GM18519 (cell line): ENCODE data around the gene RNF13.
"Not testable (repeated sequence)": the region's sequence is repeated elsewhere in the genome, so short reads cannot be mapped to it uniquely, and the experiment has no call there.

Source experiments
- ATAC-seq: cut with Tn5 transposase; IDR thresholded peaks from one replicate; pipeline ENCODE4 v1.9.1; 2021; ENCODE audit warnings: mild to moderate bottlenecking, moderate library complexity; ENCODE audit not compliant: unreplicated experiment, low FRiP score

The RNF13 gene

GRCh38 chr3:149981979-149982378, 169.0 kb downstream of the RNF13 start:
- not testable (repeated sequence) for ATAC-seq

DNA sequence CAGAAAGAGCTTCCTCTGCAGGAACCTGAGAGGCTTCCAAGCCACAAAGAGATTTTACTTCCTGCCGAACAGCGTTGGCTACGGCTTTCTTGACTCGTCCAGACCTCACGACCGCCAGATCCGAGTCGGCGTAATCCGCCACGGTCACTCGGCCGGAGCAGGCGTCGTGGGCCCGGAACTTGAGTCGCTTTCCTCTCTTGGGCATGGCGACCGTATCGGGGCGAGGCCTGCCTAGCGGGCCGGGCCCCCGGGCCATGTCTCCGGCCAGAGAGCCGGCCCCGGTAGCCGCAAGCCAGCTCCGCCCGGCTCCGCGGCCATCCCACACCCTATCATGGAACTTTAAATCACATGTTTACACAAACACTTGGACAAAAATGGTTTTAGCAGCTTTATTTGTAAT, 170.0 kb downstream of the RNF13 start:
- not testable (repeated sequence) for ATAC-seq

DNA sequence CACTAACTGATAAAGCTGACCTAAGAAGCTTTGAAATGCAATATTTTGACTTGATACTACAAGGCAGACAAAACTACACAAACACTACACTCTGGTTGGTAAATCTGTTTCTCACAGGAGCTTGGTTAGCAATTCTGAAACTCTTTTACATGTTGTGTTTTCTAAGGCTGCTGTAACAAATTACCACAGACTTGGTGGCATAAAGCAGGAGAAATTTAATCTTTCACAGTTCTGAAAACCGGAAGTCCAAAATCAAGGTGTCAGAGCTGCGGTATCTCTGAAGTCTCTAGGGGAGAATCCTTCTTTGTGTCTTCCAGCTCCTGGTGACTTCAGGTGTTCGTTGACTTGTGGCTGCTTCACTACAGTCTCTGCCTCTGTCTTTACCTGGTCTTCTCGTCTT, 170.6 kb downstream of the RNF13 start:
- no peak for ATAC-seq

DNA sequence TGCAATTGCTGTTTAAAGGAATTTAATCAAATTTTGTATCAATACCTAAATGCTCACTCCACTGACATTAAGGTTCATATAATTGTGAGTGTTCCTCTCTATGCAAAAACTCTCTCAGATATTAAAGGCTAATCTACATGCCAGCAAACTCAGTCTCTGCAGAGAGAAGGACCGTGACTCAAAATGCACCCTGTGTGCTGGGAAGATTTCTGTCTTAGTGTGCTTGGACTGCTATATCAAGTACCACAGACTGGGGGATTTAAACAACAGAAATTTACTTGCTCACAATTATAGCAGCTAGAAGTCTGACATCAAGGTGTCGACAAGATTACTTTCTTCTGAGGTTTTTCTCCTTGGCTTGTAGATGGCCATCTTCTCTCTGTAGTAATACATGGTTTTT, 176.3 kb downstream of the RNF13 start:
- ATAC-seq = no peak

GRCh38 chr3:149990423-149990948, 177.5 kb downstream of the RNF13 start:
- no peak for ATAC-seq

DNA sequence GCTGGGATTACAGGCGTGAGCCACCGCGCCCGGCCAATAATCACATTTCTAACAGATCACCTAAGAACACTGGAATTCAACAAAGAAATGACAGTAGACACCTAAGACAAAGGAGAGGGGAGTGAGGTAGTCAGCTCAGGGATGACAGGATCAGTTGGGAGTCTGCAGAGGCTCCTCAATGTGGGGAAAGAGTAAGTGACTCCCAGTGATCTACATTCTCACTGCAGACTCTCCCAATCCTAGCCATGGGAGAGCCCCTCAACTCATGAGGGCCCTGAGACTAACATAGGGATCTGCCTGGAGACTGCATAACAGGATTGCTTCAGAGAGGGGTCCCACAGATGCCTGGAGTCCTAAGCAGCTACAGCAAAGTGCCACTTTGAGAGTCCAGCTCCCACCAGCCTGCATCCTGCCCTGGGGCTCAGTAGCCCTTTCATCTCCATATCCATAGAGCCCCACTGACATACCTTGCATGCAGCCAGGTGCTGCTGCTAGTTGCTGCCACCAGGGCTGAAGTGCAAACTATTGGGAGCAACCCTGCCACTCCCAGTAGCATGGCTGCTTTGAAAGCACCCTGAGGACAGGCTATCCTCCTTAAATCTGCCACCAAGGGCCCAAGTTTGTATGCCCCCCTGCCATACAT, 179.5 kb downstream of the RNF13 start:
- ATAC-seq = no peak

DNA sequence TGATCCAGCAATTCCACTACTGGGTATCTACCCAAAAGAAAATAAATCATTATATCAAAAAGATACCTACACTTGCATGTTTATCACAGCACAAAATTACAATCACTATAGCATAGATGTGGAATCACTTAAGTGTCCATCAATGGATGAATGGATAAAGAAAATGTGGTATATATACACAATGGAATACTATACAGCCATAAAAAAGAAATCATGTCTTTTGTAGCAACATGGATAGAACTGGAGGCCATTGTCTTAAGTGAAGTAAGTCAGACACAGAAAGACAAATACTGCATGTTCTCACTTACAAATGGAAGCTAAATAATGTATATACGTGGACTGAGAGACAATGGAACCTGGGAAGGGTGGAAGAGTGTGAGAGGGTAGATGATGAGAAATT, 185.9 kb downstream of the RNF13 start:
- ATAC-seq = no peak

- no peak for ATAC-seq
Observed at GRCh38 chr3:149999421-149999820, 186.4 kb downstream of the RNF13 start.

DNA sequence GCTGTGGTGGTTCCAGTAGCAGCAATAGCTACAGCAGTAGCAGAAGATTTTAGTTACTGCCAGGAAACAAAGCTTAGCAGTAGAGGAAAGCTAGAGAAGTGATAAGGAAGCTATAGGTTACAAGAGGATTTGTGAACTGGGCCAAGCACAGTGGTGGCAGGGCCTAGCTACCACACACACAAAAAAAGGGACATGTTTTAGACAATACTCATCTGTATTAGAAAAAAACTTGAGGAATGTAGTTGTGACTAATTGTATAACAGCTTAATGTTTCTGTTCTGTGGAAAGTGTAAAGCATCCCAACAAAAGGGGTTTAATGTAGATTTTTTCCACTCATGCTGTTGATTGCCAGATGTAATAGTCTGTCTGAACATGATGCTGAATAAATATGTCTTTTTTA, 187.6 kb downstream of the RNF13 start:
- no peak for ATAC-seq

GRCh38 chr3:150005243-150006112, 192.5 kb downstream of the RNF13 start:
- ATAC-seq = no peak

DNA sequence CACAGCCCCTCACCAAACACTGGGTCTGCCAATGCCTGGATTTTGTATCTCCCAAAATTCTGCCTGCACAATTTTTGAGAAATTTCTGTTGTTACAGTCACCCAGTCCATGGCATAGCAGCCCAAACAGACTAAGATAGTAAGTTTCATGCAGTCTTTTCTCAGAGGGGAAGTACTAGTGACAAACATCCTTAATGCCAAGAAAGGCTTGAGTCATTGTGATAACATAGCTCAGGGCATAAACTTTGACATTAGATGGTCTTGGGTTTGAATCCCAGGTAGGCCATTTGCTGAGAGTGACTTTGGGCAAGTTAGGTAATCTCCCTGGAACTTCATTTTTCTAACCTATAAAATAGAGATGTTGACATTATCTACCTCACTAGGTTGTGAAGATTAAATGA, 193.8 kb downstream of the RNF13 start:
- no peak for ATAC-seq
